ENCODE data around the gene ANKDD1A. TPM values are rescaled to one million over a fixed set of nuclear protein-coding genes. Genes with fewer than 3 reads are reported as not detected.

ANKDD1A gene
- 2.7 and 4.8 TPM in 2 replicates for total RNA-seq

DNA sequence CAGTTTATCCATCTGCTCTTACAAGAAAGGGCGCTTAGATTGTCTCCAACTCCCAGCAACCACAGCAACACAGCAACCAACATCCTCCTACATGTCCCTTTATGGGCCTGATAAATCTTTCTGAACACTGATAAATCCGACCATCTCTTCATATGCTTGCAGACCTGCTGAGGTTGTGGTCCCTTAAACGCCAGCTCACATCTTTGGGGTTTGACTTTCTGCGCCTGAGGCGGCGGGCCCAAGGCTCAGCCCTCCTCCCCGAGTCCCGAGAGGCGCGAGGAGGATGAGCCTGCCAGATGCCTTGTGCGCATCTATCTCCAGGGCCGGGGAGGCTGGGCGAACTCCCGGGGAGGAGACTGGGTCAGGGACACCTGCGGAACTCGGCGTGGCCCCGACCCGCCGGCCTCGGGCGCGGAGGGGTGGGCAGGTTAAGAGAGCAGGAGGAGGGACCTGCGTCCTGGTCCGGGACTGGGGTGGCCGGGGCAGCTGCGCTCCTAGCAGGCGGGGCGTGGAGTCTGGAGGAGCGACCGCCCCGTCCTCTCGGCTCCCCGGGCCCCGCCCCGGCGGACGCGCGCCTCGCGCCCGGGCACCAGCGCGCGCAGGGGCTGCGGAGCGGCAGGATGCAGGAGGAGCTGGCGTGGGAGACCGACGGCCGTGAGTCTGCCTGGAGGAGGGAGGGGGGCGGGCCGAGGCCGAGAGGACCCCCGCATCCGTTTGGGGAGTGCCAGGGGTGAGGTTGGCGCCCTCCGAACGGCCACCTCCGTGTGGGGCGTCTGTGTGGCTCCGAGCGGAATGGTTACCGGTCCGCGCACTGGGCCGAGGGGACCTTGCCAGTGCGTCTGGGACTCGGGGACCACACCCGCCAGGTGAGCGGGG lies at the start of gene ANKDD1A:
TSS of gene ANKDD1A (plus strand) at position 592 of the 876 bp plus-strand sequence. CDS start at position 621, 29 bp downstream.

DNA sequence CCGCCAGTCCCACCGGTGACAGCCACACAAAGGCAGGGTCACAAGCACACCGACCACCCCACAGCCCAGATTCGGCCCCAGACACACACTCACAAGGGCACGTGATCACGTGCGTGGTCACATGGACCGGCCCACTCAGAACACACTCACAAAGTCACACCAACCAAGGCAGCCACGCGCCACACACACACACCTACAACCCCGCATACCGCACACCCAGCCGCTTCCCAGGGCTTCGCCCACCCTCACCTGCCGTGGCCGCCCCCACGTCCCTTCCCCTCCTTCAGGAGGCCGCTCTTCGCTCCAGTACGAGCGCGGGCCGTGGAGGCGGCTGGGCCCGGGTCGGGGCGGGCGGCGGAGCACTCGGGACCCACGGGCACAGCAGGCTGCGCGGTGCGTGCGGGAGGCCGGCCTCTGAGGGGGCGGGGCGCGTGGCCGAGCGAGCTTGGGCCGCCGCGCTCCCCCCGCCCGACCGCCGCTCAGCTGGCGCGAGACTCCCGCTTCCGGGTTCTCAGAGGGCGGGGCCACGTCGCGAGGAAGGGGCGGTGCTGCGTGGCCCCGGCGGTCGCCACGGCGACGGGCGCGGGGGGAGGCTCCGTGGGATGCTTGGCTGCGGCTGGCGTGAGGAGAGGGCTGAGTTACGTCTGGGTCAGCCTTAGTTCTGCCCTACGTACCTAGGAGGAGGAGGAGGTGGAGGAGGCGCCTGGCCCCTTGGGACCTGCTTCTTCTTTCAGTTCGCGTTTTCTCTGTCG lies 77.9 kb downstream of the ANKDD1A start, which contains the start of gene SPG21:
TSS of gene SPG21 (minus strand) at position 499 of the 752 bp plus-strand sequence. CDS start 6,345 bp downstream, outside the sequence.

Other genes starting within 250 kb of the ANKDD1A start
- not detected in 2 replicates for gene RBPMS2, start 136.3 kb upstream of the ANKDD1A start, total RNA-seq
- gene PIF1, start 86.3 kb upstream of the ANKDD1A start, total RNA-seq, result 2.4 and 5.8 TPM in 2 replicates
- 23.2 and 26.0 TPM in 2 replicates for gene PLEKHO2, start 70.0 kb upstream of the ANKDD1A start, total RNA-seq
- 67.6 and 69.8 TPM in 2 replicates for gene SPG21, start 78.0 kb downstream of the ANKDD1A start, total RNA-seq
- gene MTFMT, start 117.7 kb downstream of the ANKDD1A start, total RNA-seq, result 17.2 and 21.0 TPM in 2 replicates
- not detected in 2 replicates for gene SLC51B, start 133.5 kb downstream of the ANKDD1A start, total RNA-seq
- not detected in 2 replicates for gene RASL12, start 156.1 kb downstream of the ANKDD1A start, total RNA-seq
- gene KBTBD13, start 164.8 kb downstream of the ANKDD1A start, total RNA-seq, result not detected in 2 replicates
- 1.8 and 2.8 TPM in 2 replicates for gene UBAP1L, start 203.3 kb downstream of the ANKDD1A start, total RNA-seq
- gene PDCD7, start 221.9 kb downstream of the ANKDD1A start, total RNA-seq, result 14.3 and 16.5 TPM in 2 replicates